GM21381 (cell line): ENCODE data around the gene HCFC1.
A peak's percentile ranks its signal among the peaks of the same experiment; 100 is the strongest.

Experiments
- ATAC-seq: cut with Tn5 transposase; IDR thresholded peaks from one replicate; pipeline ENCODE4 v1.9.1; 2021; ENCODE audit warnings: mild to moderate bottlenecking, moderate library complexity; ENCODE audit not compliant: unreplicated experiment

HCFC1 gene

GRCh38 chrX:153971450-153972367, at the start of gene HCFC1:
Gene HCFC1, minus strand, starts transcription at chrX:153971818. Its CDS starts 978 bp downstream, at chrX:153970840.
- peak; percentile 35 for ATAC-seq

GRCh38 chrX:154021131-154021611, 49.6 kb upstream of the HCFC1 start:
- no peak for ATAC-seq

DNA sequence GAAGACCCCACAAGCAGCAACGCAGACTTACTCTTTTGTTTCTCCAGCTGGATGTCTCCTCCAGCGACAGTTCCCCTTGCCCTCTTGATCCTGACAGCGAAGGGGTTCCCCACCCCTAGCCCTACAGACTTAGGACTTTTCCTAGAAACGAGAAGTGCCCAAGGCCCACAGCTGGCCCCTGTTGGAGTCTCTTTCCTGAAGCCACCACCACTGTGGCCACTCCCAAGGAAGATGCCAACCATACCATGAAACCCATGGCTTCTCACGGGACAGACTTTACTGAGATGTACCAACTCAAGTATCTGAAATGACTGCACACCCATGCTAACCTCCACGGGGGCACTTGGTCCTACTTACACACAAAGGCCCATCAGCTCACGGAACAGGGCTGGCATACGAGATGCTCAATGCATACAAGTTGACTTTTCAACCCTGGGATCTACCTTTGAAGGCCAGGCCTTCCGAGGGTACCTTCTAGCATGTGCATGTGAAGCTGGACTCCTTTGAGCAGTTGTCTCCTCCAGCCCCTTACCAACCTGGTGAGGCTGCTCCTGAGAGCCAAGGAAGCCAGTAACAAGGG, 49.0 kb upstream of the HCFC1 start:
- no peak for ATAC-seq

DNA sequence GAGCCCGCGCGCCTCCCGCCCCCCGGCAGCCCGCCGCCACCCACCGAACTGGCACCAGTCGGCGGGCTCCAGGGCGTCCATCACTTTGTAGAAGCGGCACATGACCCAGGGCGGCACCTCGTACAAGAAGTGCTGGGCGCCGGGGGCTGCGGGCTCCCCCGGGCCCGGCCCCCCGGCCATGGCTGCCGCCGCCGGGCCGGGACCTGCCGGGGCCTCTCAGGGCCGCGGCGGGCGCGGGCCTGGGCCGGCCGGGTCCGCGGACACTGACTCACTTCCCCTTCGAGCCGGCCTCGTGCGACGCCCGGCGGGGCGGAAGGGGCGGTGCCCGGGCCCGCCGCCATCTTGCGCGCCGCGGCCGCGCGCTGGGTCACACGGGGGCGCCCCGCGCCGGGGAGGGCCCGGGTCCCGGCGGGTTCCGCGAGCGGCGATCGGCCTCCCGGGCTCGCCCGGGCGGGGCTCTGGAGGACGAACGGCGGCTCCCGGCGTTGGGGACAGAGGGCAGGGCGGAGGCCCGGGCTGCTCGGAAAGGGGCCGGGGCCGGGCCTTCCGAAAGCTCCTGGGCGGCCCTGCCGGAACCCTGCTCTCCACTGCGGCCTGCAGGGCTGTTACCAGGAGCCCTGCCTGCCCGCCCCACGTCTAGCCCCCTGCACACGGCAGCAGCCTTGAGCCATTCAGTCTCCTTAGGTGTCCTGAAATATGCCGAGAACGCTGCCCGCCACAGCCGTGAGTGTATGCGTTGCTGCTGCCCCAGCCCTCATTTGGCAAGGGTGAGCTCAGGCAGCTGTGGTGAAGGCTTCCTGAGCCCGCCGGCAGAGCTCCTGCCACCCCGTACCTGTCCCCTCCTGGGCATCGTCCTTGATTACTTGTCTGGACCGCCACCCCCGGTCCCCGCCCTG, 48.3 kb upstream of the HCFC1 start, which contains the start of gene IRAK1:
IRAK1 (minus strand) TSS at position 270 of the 896 bp plus-strand sequence; CDS start at position 180, 90 bp downstream.
- peak; percentile 77 for ATAC-seq

DNA sequence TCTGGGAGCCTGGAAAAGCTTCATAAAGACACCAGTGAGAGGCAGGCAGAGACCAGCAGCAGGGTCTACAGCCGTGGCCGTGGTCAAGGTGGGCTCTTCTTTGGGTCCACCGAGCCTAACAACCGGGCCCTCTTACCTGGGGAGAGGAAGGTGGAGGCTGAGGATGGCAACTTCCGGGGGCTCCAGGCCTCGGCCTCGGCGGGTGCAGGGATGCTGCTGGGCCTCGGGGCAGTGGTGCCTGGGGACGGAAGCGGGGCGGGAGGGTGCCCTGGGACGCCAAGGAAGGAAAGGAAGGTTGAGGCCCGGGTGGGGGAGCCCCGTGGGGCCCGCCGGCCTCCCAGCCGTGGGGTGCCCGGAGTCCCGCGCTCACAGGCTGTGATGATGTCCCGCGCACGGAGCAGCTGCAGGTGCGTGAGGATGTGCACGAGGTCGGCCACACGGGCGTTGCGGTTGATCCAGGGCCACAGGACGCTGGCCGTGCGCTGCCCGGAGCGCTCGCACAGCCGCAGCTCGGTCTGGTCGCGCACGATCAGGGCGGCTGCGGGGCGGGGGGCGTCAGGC, 47.5 kb upstream of the HCFC1 start:
- ATAC-seq = peak; percentile 20

- no peak for ATAC-seq
These were observed 47.0 kb upstream of the HCFC1 start for GRCh38 chrX:154018518-154019060.

DNA sequence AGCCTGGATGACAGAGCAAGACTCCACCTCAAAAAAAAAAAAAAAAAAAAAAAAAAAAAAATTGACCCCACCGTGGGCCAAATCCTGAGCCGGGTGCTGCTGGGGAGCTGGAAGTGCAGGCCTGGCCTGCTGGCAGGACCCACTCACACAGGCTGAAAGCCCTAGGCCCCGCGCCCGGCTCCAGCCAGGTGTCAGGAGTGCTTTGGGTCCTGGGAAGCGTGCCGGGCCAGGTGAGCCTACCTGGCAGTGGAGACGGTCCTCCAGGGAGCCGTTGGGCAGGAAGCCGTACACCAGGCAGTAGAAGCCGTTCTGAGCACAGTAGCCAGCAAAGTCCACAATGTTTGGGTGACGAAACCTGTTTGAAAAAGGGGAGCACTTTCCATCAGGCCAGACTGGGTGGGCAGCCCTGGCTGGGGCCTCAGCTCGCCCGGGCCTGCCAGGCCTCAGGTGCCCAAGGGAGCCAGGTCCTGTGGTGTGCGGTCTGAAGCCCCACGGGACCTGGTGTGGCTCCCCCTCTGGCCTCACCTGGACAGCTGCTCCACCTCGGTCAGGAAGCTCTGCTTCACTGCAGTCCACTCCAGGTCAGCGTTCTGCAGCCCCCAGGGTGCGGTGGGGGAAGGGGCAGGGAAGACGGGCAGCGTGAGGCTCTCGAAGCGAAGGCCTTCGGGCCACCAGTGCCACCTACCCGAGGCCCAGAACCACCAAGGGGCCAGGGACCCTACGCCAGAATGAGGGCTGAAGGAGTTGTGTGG, 46.3 kb upstream of the HCFC1 start:
- no peak for ATAC-seq

- no peak for ATAC-seq
These were observed 44.9 kb upstream of the HCFC1 start for GRCh38 chrX:154016366-154017076.

- ATAC-seq = no peak
These were observed 44.1 kb upstream of the HCFC1 start for GRCh38 chrX:154015581-154016264.

GRCh38 chrX:154014429-154015380, 43.1 kb upstream of the HCFC1 start:
- no peak for ATAC-seq

- ATAC-seq = no peak
These were observed 42.2 kb upstream of the HCFC1 start for GRCh38 chrX:154013614-154014360.

GRCh38 chrX:154013001-154013421, 41.4 kb upstream of the HCFC1 start:
- ATAC-seq = no peak

GRCh38 chrX:154012336-154012991, 40.8 kb upstream of the HCFC1 start:
- no peak for ATAC-seq

GRCh38 chrX:154011376-154012335, 40.0 kb upstream of the HCFC1 start:
- ATAC-seq = no peak
